Panc1 (cell line): ENCODE results near the gene WNT5B.

Experiments
- CTCF ChIP-seq: fragments of 450-650 bp; IDR thresholded peaks from 2 replicates; pipeline ENCODE4 v1.5.1; 2017; ENCODE audit warnings: mild to moderate bottlenecking
- POLR2AphosphoS5 ChIP-seq: IDR thresholded peaks from 2 replicates; pipeline ENCODE4 v1.6.1; 2012; ENCODE audit warnings: mild to moderate bottlenecking, low read depth, low read length, moderate library complexity
- REST ChIP-seq, 2 experiments: IDR thresholded peaks; 2 replicates each; pipeline ENCODE4 v1.6.1; 2011 to 2012; ENCODE audit warnings: low read depth in 2 of 2, control low read depth in 1 of 2, low read length in 1 of 2, mild to moderate bottlenecking in 1 of 2, moderate library complexity in 1 of 2; ENCODE audit not compliant: insufficient read depth in 1 of 2
- SIN3A ChIP-seq: IDR thresholded peaks from 2 replicates; pipeline ENCODE4 v1.6.1; 2012; ENCODE audit warnings: low read depth, mild to moderate bottlenecking, low read length, moderate library complexity, borderline replicate concordance; ENCODE audit not compliant: insufficient read depth

GRCh38 chr12:1666685-1667162 lies 37.7 kb downstream of the WNT5B start:
- TF ChIP-seq CTCF (no peak), POLR2AphosphoS5 (no peak), SIN3A (no peak), REST (IDR thresholded peaks at IDR 0.05; ENCODE audit: insufficient read depth in 1 of 2, low read depth in 2 of 2, low read length in 1 of 2) (no peak)
